HUES64 (cell line): Measurements from ENCODE around the gene PRKCZ.

ENCODE experiments used
- H3K27ac ChIP-seq: 2 replicates; pipeline ENCODE4 v1.7.0; 2013; ENCODE audit warnings: low read depth, low read length, inconsistent platforms
- H3K27me3 ChIP-seq: 2 replicates; pipeline ENCODE4 v1.6.1; 2013; ENCODE audit warnings: mild to moderate bottlenecking, low read length; ENCODE audit not compliant: insufficient read depth
- H3K36me3 ChIP-seq: 2 replicates; pipeline ENCODE4 v1.6.1; 2013; ENCODE audit warnings: mild to moderate bottlenecking, low read length; ENCODE audit not compliant: insufficient read depth
- H3K4me1 ChIP-seq: 2 replicates; pipeline ENCODE4 v1.6.1; 2013; ENCODE audit warnings: mild to moderate bottlenecking, low read length, moderate library complexity; ENCODE audit not compliant: insufficient read depth
- H3K4me3 ChIP-seq: 2 replicates; pipeline ENCODE4 v1.5.1; 2013; ENCODE audit warnings: mild to moderate bottlenecking, low read length, moderate library complexity
- H3K9ac ChIP-seq: 2 replicates; pipeline ENCODE4 v1.6.1; 2013; ENCODE audit warnings: mild to moderate bottlenecking, low read depth, low read length
- H3K9me3 ChIP-seq: 2 replicates; pipeline ENCODE4 v1.6.1; 2013; ENCODE audit warnings: low read depth, low read length; ENCODE audit not compliant: insufficient read depth
- WGBS: fragments of 150-250, 120-280 bp; methylation state at CpG from one replicate; pipeline ENCODE4 v1.1.7; 2013; ENCODE audit warnings: missing lambda C conversion rate; 5-methylcytosine and 5-hydroxymethylcytosine counted together

Gene PRKCZ

GRCh38 chr1:2080884-2081283, 30.7 kb downstream of the PRKCZ start:
- Histone ChIP-seq H3K27me3 (no peaks in the 10 kb centered on the region), H3K9me3 (peaks cover 20% of the 10 kb centered on the region), H3K9ac (no peak overlapping the region), H3K4me1 (no peaks in the 10 kb centered on the region), H3K36me3 (peaks cover 16% of the 10 kb centered on the region), H3K4me3 (no peak overlapping the region), H3K27ac (no peak overlapping the region)
- 97% methylated on average over 20 of the region's 20 CpGs for WGBS

GRCh38 chr1:2081326-2081885, 31.2 kb downstream of the PRKCZ start:
- WGBS = 97% methylated on average over 17 of the region's 20 CpGs
- no peaks in the 10 kb centered on the region for H3K4me1 ChIP-seq
- peaks cover 16% of the 10 kb centered on the region for H3K36me3 ChIP-seq
- H3K27ac ChIP-seq = no peak overlapping the region
- H3K9ac ChIP-seq = no peak overlapping the region
- H3K9me3 ChIP-seq = peaks cover 20% of the 10 kb centered on the region
- H3K27me3 ChIP-seq = no peaks in the 10 kb centered on the region
- H3K4me3 ChIP-seq = no peak overlapping the region

GRCh38 chr1:2082064-2082463, 31.9 kb downstream of the PRKCZ start:
- Histone ChIP-seq H3K36me3 (peaks cover 11% of the 10 kb centered on the region), H3K27me3 (no peaks in the 10 kb centered on the region), H3K9me3 (peaks cover 15% of the 10 kb centered on the region), H3K4me1 (no peaks in the 10 kb centered on the region), H3K27ac (no peak overlapping the region), H3K4me3 (no peak overlapping the region), H3K9ac (no peak overlapping the region)
- 96% methylated on average over 22 of the region's 22 CpGs for WGBS

DNA sequence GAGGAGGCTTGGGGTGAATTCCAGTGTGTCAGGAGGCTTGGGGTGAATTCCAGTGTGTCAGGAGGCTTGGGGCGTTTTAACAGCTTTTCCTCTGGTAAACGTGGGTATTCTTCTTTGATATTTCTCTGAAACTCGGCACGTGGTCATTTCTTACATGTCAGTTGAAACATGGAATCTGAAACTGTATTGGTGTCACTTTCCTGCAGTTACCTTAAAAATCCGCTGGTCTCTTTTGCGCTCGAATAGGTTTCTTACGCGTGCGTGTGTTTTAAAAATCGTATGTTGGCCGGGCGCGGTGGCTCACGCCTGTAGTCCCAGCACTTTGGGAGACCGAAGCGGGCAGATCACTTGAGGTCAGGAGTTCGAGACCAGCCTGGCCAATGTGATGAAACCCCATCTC, 33.5 kb downstream of the PRKCZ start:
- Histone ChIP-seq H3K27me3 (no peaks in the 10 kb centered on the region), H3K27ac (no peak overlapping the region), H3K9ac (no peak overlapping the region), H3K4me3 (no peak overlapping the region), H3K36me3 (0 out of 2 replicates have a peak, but pooled peaks cover 3% of the 10 kb centered on the region), H3K4me1 (no peaks in the 10 kb centered on the region; the same call in 1 of the 2 replicates), H3K9me3 (no peaks in the 10 kb centered on the region)
- WGBS = 94% methylated on average over 18 of the region's 18 CpGs

- Histone ChIP-seq H3K9ac (no peak overlapping the region), H3K4me3 (no peak overlapping the region), H3K27me3 (no peaks in the 10 kb centered on the region), H3K36me3 (0 out of 2 replicates have a peak, but pooled peaks cover 4% of the 10 kb centered on the region), H3K9me3 (no peaks in the 10 kb centered on the region), H3K27ac (no peak overlapping the region), H3K4me1 (no peaks in the 10 kb centered on the region; the same call in 1 of the 2 replicates)
- 96% methylated on average over 20 of the region's 20 CpGs for WGBS
Observed at GRCh38 chr1:2084306-2084705, 34.1 kb downstream of the PRKCZ start.

- Histone ChIP-seq H3K27me3 (no peaks in the 10 kb centered on the region), H3K4me3 (no peak overlapping the region), H3K9ac (no peak overlapping the region), H3K27ac (no peak overlapping the region), H3K36me3 (0 out of 2 replicates have a peak, but pooled peaks cover 4% of the 10 kb centered on the region), H3K4me1 (no peaks in the 10 kb centered on the region; the same call in 1 of the 2 replicates), H3K9me3 (no peaks in the 10 kb centered on the region)
- WGBS = 95% methylated on average over 17 of the region's 17 CpGs
Observed at GRCh38 chr1:2085080-2085479, 34.9 kb downstream of the PRKCZ start.

- Histone ChIP-seq H3K9ac (0 out of 2 replicates have a peak overlapping the region, but pooled peaks have one; percentile 14), H3K4me3 (no peak overlapping the region), H3K36me3 (0 out of 2 replicates have a peak, but pooled peaks cover 4% of the 10 kb centered on the region), H3K4me1 (no peaks in the 10 kb centered on the region; the same call in 1 of the 2 replicates), H3K9me3 (no peaks in the 10 kb centered on the region), H3K27me3 (no peaks in the 10 kb centered on the region), H3K27ac (no peak overlapping the region)
- 93% methylated on average over 25 of the region's 26 CpGs for WGBS
Observed at GRCh38 chr1:2086446-2087078, 36.4 kb downstream of the PRKCZ start.

DNA sequence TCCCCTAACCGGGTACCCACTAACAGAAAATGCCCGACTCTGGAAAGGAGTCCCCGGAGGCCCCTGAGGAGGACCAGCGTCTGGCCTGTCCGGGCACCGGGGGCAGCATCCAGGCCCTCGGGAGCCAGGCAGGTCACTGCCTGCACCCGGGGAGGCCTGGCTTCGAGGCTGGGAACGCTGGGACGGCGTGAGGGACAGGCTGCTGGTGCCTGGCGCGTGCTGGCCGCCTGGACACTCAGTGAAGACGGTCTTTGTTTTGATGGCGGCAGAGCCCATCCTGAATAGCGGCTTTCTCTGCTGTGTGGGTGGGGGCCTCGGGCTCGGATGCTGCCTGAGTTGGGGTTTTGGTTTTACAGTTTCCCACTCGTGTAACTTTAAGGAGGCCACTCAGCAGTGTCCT, 37.6 kb downstream of the PRKCZ start:
- Histone ChIP-seq H3K4me3 (no peak overlapping the region), H3K36me3 (0 out of 2 replicates have a peak, but pooled peaks cover 4% of the 10 kb centered on the region), H3K27ac (no peak overlapping the region), H3K9me3 (no peaks in the 10 kb centered on the region), H3K9ac (no peak overlapping the region), H3K27me3 (no peaks in the 10 kb centered on the region), H3K4me1 (peaks cover 4% of the 10 kb centered on the region; the same call in 1 of the 2 replicates)
- WGBS = 90% methylated on average over 21 of the region's 21 CpGs

GRCh38 chr1:2088458-2088857, 38.2 kb downstream of the PRKCZ start:
- Histone ChIP-seq H3K9me3 (no peaks in the 10 kb centered on the region), H3K9ac (no peak overlapping the region), H3K27me3 (no peaks in the 10 kb centered on the region), H3K4me3 (no peak overlapping the region), H3K36me3 (0 out of 2 replicates have a peak, but pooled peaks cover 4% of the 10 kb centered on the region), H3K27ac (no peak overlapping the region), H3K4me1 (peaks cover 4% of the 10 kb centered on the region; the same call in 1 of the 2 replicates)
- WGBS = 86% methylated on average over 16 of the region's 16 CpGs

DNA sequence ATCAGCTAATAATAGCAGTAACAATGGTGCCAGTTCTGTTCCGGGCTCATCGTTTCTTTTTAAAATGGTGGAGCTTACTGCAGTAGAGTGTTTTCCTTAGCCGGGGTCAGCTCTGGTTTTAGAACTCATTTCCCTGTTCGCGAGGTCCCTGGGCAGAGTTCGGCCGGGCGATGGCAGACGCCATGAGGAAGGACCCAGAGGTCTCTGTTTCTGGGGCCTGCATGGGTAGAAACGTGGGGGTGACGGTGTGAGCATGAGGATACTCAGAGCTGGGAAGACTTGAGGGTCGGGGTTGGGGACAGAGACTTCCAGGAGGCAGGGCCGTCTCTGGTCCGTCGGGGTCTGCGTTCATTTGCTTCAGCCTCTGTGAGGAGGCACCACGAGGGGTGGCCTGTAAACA, 38.8 kb downstream of the PRKCZ start:
- no peak overlapping the region for H3K4me3 ChIP-seq
- H3K9ac ChIP-seq = no peak overlapping the region
- peaks cover 4% of the 10 kb centered on the region; the same call in 1 of the 2 replicates for H3K4me1 ChIP-seq
- H3K27ac ChIP-seq = no peak overlapping the region
- no peaks in the 10 kb centered on the region for H3K9me3 ChIP-seq
- WGBS = 94% methylated on average over 17 of the region's 17 CpGs
- H3K36me3 ChIP-seq = 0 out of 2 replicates have a peak, but pooled peaks cover 4% of the 10 kb centered on the region
- H3K27me3 ChIP-seq = no peaks in the 10 kb centered on the region

- Histone ChIP-seq H3K27ac (no peak overlapping the region), H3K4me1 (peaks cover 4% of the 10 kb centered on the region; the same call in 1 of the 2 replicates), H3K9ac (no peak overlapping the region), H3K4me3 (no peak overlapping the region), H3K9me3 (no peaks in the 10 kb centered on the region), H3K27me3 (no peaks in the 10 kb centered on the region), H3K36me3 (0 out of 2 replicates have a peak, but pooled peaks cover 4% of the 10 kb centered on the region)
- WGBS = 95% methylated on average over 22 of the region's 22 CpGs
Observed at GRCh38 chr1:2090216-2090890, 40.1 kb downstream of the PRKCZ start.
